ENCODE data around the gene GRIK4. TPM values are rescaled to one million over a fixed set of nuclear protein-coding genes. Genes with fewer than 3 reads are reported as not detected.

GRIK4 gene
- total RNA-seq, 2 experiments from 2014 or later = not detected

- H3K27ac Mint-ChIP-seq = no peak overlapping the region
- DNase-seq (no peak), ATAC-seq (no peak)
- H3K4me3 Mint-ChIP-seq = no peak overlapping the region
- H3K36me3 Mint-ChIP-seq (ENCODE audit: low read depth) = no peaks in the 10 kb centered on the region
- no peaks in the 10 kb centered on the region for H3K4me1 Mint-ChIP-seq (ENCODE audit: low read depth)
- POLR2A ChIA-PET = no interaction called here
- intact Hi-C loops (cut with micrococcal nuclease) = no loop called here
- no peak for TF ChIP-seq CTCF (IDR thresholded peaks at IDR 0.05)
- H3K27me3 Mint-ChIP-seq = peaks cover 8% of the 10 kb centered on the region
- CTCF ChIA-PET = no interaction called here
- no peaks in the 10 kb centered on the region for H3K9me3 Mint-ChIP-seq
Measured at GRCh38 chr11:120972621-120973020, 461.1 kb downstream of the GRIK4 start.

GRCh38 chr11:120973501-120973900, 462.0 kb downstream of the GRIK4 start:
- intact Hi-C loops (cut with micrococcal nuclease) = no loop called here
- Mint-ChIP-seq H3K27me3 (peaks cover 10% of the 10 kb centered on the region), H3K27ac (no peak overlapping the region), H3K4me3 (no peak overlapping the region), H3K36me3 (ENCODE audit: low read depth) (no peaks in the 10 kb centered on the region), H3K4me1 (ENCODE audit: low read depth) (no peaks in the 10 kb centered on the region), H3K9me3 (no peaks in the 10 kb centered on the region)
- no peak for TF ChIP-seq CTCF (IDR thresholded peaks at IDR 0.05)
- ATAC-seq (no peak), DNase-seq (no peak)
- ChIA-PET POLR2A (no interaction called here), CTCF (interaction anchor here (0.6 kb wide), 1 partner anchor 238 kb away, joined by 4 read pairs; no protein-coding TSS in a partner anchor)

GRCh38 chr11:120974466-120974865, 462.9 kb downstream of the GRIK4 start:
- ChIA-PET POLR2A (no interaction called here), CTCF (no interaction called here)
- Mint-ChIP-seq H3K9me3 (no peaks in the 10 kb centered on the region), H3K4me1 (ENCODE audit: low read depth) (no peaks in the 10 kb centered on the region), H3K27ac (no peak overlapping the region), H3K36me3 (ENCODE audit: low read depth) (no peaks in the 10 kb centered on the region), H3K27me3 (peaks cover 12% of the 10 kb centered on the region), H3K4me3 (no peak overlapping the region)
- TF ChIP-seq CTCF (IDR thresholded peaks at IDR 0.05) = no peak
- ATAC-seq (no peak), DNase-seq (no peak)
- intact Hi-C loops (cut with micrococcal nuclease) = no loop called here

- ChIA-PET CTCF (no interaction called here), POLR2A (no interaction called here)
- no peak overlapping the region for H3K4me3 Mint-ChIP-seq
- ATAC-seq = no peak
- H3K27me3 Mint-ChIP-seq = peaks cover 12% of the 10 kb centered on the region
- H3K9me3 Mint-ChIP-seq = no peaks in the 10 kb centered on the region
- intact Hi-C loops (cut with micrococcal nuclease) = no loop called here
- TF ChIP-seq CTCF (IDR thresholded peaks at IDR 0.05) = no peak
- H3K27ac Mint-ChIP-seq = no peak overlapping the region
- no peak for DNase-seq
- no peaks in the 10 kb centered on the region for H3K4me1 Mint-ChIP-seq (ENCODE audit: low read depth)
- no peaks in the 10 kb centered on the region for H3K36me3 Mint-ChIP-seq (ENCODE audit: low read depth)
Measured at GRCh38 chr11:120974965-120975364, 463.4 kb downstream of the GRIK4 start.

GRCh38 chr11:120977266-120978137, 466.0 kb downstream of the GRIK4 start:
- intact Hi-C loops (cut with micrococcal nuclease) = no loop called here
- no peak for TF ChIP-seq CTCF (IDR thresholded peaks at IDR 0.05)
- ChIA-PET POLR2A (no interaction called here), CTCF (no interaction called here)
- Mint-ChIP-seq H3K4me1 (ENCODE audit: low read depth) (no peaks in the 10 kb centered on the region), H3K27ac (no peak overlapping the region), H3K27me3 (peaks cover 15% of the 10 kb centered on the region), H3K4me3 (no peak overlapping the region), H3K9me3 (no peaks in the 10 kb centered on the region), H3K36me3 (ENCODE audit: low read depth) (no peaks in the 10 kb centered on the region)
- DNase-seq (no peak), ATAC-seq (no peak)
